ENCODE measurements around the gene CUBN. TPM values are rescaled to one million over a fixed set of nuclear protein-coding genes. Genes with fewer than 3 reads are reported as not detected.

CUBN gene
- total and polyA plus RNA-seq, 2 of the 13 experiments (the other 11 are each of a cell fraction or from before 2014, with no cell fraction given): 0.27 to 0.32 TPM

DNA sequence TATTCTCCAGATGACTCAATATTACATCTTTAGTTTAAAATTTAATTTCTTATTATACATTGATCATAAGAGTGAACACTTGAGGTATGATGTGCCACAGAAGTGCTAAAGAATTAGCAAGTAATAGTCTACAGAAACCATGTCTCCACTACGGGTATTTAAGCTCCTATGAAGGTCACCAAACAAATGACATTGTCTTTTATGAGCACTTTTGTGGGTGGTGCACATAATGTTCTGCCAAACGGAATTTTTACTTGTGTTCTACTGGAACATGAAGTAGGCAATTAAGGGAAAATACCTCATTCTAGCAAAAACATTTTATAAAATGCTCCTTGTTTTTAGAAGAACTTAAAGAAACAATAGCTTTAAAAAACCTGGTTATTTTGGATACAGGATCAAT, 27.4 kb upstream of the CUBN start (continued):
- TF ChIP-seq, protein P1, sequence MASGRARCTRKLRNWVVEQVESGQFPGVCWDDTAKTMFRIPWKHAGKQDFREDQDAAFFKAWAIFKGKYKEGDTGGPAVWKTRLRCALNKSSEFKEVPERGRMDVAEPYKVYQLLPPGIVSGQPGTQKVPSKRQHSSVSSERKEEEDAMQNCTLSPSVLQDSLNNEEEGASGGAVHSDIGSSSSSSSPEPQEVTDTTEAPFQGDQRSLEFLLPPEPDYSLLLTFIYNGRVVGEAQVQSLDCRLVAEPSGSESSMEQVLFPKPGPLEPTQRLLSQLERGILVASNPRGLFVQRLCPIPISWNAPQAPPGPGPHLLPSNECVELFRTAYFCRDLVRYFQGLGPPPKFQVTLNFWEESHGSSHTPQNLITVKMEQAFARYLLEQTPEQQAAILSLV (CRISPR knock-in tag; IDR thresholded peaks at IDR 0.05; ENCODE audit: borderline replicate concordance): no peak
- TF ChIP-seq, protein P2, sequence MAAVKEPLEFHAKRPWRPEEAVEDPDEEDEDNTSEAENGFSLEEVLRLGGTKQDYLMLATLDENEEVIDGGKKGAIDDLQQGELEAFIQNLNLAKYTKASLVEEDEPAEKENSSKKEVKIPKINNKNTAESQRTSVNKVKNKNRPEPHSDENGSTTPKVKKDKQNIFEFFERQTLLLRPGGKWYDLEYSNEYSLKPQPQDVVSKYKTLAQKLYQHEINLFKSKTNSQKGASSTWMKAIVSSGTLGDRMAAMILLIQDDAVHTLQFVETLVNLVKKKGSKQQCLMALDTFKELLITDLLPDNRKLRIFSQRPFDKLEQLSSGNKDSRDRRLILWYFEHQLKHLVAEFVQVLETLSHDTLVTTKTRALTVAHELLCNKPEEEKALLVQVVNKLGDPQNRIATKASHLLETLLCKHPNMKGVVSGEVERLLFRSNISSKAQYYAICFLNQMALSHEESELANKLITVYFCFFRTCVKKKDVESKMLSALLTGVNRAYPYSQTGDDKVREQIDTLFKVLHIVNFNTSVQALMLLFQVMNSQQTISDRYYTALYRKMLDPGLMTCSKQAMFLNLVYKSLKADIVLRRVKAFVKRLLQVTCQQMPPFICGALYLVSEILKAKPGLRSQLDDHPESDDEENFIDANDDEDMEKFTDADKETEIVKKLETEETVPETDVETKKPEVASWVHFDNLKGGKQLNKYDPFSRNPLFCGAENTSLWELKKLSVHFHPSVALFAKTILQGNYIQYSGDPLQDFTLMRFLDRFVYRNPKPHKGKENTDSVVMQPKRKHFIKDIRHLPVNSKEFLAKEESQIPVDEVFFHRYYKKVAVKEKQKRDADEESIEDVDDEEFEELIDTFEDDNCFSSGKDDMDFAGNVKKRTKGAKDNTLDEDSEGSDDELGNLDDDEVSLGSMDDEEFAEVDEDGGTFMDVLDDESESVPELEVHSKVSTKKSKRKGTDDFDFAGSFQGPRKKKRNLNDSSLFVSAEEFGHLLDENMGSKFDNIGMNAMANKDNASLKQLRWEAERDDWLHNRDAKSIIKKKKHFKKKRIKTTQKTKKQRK (IDR thresholded peaks at IDR 0.05; ENCODE audit: low read length): no peak
- TF ChIP-seq NR2F6 (IDR thresholded peaks at IDR 0.05): no peak
- no peak for TF ChIP-seq NR2F6 (CRISPR knock-in tag; IDR thresholded peaks at IDR 0.05)

DNA sequence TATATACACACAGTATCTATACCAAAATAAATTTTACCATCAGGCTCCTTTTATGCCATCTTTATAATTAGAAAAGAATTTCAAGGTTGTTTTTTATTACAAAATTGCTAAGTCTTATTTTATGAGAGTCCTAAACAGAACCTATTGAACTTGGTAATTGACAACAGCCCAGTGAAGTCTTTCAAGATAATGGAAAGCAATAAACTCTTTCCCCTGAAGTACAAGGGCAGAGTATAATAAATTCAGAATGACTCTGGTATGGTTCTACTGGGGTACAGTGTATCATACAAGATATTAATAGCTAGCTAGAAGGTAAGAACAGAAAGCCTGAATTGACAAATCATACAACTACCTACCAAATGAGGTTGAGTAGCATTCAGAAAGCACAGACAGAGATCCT, 26.2 kb upstream of the CUBN start:
- Histone ChIP-seq H2AFZ (ENCODE audit: low read length) (no peak overlapping the region), H3K36me3 (replicated peaks in 1 of 2; ENCODE audit: control insufficient read depth in 1 of 2, insufficient read depth in 2 of 2, low read length in 2 of 2) (no peaks in the 10 kb centered on the region), H3K79me2 (ENCODE audit: insufficient read depth, low read length) (no peaks in the 10 kb centered on the region), H3K27me3 (ENCODE audit: control insufficient read depth in 1 of 2, insufficient read depth in 2 of 2, low read length in 2 of 2) (no peaks in the 10 kb centered on the region), H3K4me1 (ENCODE audit: insufficient read depth, low read length) (no peaks in the 10 kb centered on the region), H4K20me1 (ENCODE audit: insufficient read depth, low read length) (no peaks in the 10 kb centered on the region), H3K9me3 (ENCODE audit: low read length) (no peaks in the 10 kb centered on the region), H3K27ac (ENCODE audit: extremely low read length, insufficient read depth, low read length) (no peak overlapping the region), H3K4me2 (ENCODE audit: low read depth, low read length) (no peak overlapping the region), H3K4me3 (replicated peaks in 1 of 3; ENCODE audit: insufficient read depth in 1 of 3, low read depth in 2 of 3, low read length in 3 of 3) (no peak overlapping the region), H3K9ac (ENCODE audit: insufficient read depth, low read depth, low read length) (no peak overlapping the region)
- ChIA-PET CTCF (ENCODE audit: low intra/inter-chr PET ratio, low total read pairs) (no interaction called here), POLR2A (no interaction called here)
- in situ Hi-C loops (cut with HindIII; ENCODE audit: extremely low pct_ligation_motif_present, low pct_unique_long_range_greater_than_20kb): no loop called here
- intact Hi-C loops (cut with micrococcal nuclease; ENCODE audit: unreplicated experiment): no loop called here
- no peak for ATAC-seq
- TF ChIP-seq ZNF557 (CRISPR knock-in tag; IDR thresholded peaks at IDR 0.05): no peak
- no peak for TF ChIP-seq ZSCAN9 (CRISPR knock-in tag; IDR thresholded peaks at IDR 0.05; ENCODE audit: borderline replicate concordance)
- TF ChIP-seq, protein P3, sequence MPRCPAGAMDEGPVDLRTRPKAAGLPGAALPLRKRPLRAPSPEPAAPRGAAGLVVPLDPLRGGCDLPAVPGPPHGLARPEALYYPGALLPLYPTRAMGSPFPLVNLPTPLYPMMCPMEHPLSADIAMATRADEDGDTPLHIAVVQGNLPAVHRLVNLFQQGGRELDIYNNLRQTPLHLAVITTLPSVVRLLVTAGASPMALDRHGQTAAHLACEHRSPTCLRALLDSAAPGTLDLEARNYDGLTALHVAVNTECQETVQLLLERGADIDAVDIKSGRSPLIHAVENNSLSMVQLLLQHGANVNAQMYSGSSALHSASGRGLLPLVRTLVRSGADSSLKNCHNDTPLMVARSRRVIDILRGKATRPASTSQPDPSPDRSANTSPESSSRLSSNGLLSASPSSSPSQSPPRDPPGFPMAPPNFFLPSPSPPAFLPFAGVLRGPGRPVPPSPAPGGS (CRISPR knock-in tag; IDR thresholded peaks at IDR 0.05): no peak
- TF ChIP-seq ZBTB1 (CRISPR knock-in tag; IDR thresholded peaks at IDR 0.05; ENCODE audit: borderline replicate concordance): no peak
- TF ChIP-seq FIP1L1 (IDR thresholded peaks at IDR 0.05; ENCODE audit: borderline replicate concordance, insufficient read depth, low read depth, low read length): no peak
- no peak for TF ChIP-seq ZNF7 (CRISPR knock-in tag; IDR thresholded peaks at IDR 0.05)
- TF ChIP-seq, protein P4, sequence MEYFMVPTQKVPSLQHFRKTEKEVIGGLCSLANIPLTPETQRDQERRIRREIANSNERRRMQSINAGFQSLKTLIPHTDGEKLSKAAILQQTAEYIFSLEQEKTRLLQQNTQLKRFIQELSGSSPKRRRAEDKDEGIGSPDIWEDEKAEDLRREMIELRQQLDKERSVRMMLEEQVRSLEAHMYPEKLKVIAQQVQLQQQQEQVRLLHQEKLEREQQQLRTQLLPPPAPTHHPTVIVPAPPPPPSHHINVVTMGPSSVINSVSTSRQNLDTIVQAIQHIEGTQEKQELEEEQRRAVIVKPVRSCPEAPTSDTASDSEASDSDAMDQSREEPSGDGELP (IDR thresholded peaks at IDR 0.05; ENCODE audit: borderline replicate concordance, low read depth): no peak
- no TSS peak for BruUV-seq (replicated peaks)
- no peak for DNase-seq (ENCODE audit: low spot score)
- FAIRE-seq: no peak
